SW480 (cell line): ENCODE results near the gene ARHGEF16.

Experiments used
- DNase-seq: peaks from one replicate; pipeline ENCODE4 v3.0.0-alpha.2; 2016; ENCODE audit warnings: low spot score

ARHGEF16 gene

DNA sequence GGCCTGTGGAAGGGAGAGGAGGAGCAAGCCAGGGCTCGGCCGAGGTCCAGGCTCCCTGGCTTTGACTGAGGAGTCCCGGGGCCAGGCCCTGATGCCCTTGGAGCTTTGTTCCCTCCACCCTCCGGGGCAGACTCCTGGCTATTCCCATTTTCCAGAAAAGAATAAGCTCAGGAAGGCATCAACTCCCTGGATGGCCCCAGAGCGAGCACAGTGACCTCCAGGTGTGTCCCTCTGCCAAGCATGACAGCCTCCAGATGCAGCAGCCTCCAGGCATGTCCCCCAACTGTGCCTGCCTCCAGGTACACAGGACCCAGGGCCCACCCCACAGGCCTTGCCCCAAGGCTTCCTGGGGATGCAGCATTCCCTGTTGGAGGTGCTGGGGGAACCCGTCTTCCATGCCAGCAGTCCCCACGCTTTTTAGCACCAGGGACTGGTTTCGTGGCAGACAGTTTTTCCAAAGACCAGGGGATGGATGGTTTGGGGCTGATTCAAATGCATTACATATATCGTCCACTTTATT, 15.7 kb upstream of the ARHGEF16 start:
- no peak for DNase-seq

DNA sequence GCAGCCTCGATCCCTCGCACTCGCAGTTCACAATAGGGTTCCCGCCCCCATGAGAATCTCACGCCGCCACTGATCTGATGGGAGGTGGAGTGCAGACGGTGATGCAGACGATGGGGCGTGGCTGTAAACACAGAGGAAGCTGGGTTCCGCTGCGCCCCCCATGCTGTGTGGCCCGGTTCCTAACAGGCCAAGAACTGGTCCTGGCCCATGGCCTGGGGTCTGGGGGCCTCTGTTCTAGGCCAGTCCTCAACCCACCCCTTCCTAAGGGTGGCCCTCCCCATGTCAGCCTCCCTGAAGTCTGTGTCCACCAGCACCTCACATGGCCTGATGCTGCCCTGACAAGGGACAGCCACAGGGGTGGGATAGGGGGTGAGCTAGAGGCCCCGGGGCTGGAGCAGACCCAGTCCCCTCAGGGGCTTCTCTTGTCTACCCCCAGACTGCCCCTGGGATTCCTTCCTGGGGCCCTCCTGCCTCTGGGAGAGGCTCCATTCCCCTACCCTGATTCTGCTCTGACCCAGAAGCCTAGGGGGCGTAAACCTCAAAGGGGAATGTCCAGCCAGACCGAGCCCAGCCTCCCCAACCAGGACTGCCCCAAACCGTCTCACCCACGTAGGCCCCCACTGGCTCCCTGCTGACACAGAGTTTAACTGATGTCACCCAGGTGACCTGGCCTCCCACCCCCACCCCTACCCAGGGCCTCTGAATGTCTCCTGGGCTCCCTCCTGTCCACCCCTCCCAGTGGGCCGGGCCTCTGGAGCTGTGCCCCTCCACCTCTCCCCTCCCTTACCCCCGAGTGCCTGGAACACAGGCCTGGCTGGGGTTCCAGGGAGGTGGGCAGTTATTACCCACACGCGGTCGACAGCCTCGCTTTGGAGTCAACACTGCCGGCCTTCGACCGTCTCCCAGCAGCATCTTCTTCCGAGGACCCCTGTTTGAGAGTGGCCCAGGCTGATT, 14.8 kb upstream of the ARHGEF16 start:
- DNase-seq, result no peak

DNA sequence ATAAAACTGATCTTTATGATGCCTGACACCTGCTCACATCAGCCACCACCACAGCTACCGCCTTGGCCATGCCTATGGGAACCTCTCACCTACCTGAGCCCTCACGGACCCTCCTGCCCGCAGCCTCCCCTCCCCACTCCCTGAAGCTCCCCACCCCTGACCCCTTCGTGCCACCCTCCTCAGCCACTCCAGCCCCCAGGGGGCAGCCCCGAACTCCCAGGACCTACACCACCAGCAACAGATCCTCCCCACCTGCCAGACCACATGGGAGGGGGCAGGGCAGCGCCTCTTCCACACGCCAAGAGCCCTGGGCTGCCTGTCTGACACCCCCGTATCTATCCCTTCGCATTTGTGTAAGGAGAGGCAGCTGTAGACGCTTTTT, 14.2 kb upstream of the ARHGEF16 start:
- no peak for DNase-seq

DNA sequence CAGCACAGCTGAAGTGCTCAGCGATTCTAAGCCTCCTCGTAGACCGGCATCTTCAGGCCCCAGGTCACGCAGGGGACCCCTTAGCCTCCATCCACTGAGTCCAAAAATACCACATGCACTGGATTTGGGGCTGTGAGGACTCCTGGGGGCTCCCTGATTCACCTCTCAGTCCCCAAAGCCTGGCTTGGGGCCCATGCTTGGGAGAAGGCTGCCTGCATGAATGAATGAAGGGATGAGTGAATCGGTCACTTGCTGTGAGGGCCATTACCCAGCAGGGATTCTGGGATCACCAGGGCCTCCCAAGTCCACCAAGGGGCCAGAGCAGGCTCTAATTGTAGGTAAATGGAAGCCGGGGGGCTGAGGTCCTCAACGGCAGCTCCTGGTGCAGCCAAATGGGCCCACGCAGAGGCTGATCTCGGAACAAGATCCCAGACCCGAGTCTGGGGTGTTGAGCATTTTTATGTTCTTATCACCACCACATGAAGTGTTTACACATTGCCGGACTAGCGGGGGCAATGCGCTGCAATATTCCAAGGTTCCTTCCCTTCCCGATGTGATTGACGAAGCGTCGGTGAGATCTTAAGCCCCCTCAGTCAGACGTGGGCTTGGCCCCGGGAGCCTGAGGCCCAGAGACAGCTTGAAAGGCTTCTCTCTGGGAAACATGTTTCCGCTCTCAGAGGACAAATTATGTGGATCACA, 13.6 kb upstream of the ARHGEF16 start:
- no peak for DNase-seq

DNA sequence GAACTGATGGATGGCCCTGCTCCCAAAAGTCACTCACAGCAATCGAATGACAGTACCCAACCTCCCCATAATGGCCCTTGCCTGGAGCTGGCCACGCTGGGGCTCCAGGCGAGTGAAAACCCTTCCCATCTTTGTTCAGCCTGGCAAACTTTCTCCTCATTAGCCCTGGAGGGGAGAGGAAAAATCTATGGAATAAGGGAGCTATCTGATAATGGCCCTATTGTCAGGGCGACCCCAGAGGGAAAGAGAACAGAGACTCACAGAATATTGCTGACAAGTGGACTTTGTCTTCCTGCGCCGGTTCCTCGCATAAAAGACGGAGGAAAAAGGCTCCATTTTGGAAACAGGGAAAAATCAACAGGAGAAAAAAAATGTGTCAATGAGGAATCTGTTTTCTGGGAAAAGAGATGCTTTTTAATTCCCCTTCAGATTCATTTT, 13.0 kb upstream of the ARHGEF16 start:
- no peak for DNase-seq

DNA sequence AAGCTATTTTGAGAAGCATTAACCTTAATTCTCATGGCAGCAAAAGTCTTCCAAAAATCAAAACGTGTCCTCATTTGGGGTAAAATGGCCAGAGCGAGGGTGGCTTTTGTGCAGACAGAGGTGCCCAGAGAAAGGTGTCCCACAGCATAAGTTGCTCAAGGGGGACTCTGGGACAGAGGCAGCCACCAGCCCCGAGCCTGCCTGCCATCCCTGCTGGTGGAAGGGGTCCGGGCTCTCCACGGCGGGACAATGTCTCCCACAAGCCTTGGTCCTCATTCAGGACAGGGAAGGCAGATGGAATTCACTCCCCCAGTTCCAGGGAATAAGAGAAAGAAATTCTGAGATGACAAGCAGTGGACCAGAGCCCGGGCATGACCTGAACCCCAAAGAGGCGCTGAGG, 12.6 kb upstream of the ARHGEF16 start:
- DNase-seq, result no peak

DNA sequence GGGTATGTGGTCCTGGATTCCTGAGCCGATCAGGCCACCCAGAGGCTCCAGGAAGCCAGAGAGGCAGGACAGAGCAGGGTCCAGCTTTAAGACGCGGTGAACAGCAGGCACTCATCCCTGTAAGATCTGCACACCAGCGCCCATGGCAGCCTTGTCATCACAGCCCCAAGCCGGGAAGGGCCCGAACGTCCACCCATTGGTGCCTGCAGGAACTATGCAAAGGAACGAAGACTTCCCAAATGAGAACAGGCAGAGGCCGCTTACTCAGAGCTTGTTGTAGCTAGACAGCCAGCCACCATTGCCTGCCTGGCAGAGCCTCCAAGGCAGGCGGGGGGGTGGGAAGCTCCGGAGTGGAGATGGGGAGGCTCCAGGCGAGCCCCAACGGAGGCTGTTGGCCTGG, 12.1 kb upstream of the ARHGEF16 start:
- no peak for DNase-seq

DNA sequence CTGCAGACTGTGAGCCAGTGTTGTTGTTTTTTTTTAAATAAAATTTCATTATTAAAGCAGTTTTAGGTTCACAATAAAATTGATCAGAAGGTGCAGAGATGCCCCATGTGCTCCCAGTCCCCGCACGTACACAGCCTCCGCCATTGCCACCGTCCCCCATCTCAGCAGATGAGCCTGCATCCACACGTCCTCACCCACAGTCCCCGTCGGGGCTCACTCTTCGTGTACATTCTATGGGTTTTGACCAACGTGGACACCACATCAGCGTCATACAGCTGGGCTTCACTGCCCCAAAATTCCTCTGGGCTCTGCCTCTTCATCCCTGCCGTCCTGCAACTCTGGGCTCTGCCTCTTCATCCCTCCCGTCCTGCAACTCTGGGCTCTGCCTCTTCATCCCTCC, 11.6 kb upstream of the ARHGEF16 start:
- no peak for DNase-seq

DNA sequence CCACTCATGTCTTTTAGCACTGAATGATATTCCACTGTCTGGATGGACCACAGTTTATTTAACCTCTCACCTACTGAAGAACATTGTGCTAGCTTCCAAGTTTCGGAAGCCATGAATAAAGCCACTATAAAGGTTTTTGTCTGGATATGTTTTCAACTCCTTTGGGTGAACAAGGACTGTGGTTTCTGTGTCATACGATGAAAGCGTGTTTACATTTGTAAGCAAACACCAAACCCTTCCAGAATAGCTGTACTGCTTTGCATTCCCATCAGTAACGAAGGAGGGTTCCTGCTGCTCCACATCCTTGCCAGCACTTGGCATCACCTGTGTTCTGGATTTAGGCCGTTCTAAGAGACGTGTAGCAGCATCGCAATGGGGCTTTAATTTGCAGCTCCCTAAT, 10.7 kb upstream of the ARHGEF16 start:
- peak; percentile 84 for DNase-seq

DNA sequence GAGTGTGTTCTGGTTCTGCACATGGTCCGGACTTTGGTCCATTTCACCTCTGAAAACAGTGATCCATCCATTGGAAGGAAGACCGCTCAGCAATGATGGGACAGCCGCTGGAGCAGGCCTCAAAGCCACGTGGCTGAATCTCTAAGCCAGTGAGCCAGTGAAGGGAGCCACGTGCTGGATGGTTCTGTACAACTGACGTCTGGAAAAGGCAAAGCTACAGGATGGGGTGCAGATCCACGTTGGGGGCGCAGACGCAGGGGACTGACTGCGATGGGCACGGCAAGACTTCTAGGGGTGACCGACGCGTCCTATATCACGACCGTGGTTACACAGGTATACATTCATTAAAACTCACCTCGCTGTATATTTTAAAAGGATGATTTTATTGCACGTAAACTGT, 10.2 kb upstream of the ARHGEF16 start:
- DNase-seq, result no peak

DNA sequence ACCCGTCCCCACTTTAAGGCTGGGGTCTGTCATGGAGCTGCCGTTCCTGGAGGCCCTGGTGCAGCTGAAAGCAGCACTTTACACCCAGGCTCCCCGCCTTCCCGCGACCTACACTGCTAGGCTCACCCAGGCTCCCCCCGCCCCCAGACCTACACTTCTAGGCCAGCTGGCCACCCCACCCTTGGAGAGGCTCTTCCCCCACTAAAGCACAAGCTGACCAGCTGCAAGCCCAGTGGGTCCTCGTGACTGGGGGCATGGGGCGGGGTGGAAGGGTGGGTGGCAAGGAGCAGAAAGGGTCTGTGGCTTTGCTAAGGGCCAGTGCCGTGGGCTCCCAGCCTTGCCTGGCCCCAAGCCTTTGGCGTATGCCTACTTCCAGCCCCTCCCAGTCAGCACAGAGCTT, 9.7 kb upstream of the ARHGEF16 start:
- no peak for DNase-seq

DNA sequence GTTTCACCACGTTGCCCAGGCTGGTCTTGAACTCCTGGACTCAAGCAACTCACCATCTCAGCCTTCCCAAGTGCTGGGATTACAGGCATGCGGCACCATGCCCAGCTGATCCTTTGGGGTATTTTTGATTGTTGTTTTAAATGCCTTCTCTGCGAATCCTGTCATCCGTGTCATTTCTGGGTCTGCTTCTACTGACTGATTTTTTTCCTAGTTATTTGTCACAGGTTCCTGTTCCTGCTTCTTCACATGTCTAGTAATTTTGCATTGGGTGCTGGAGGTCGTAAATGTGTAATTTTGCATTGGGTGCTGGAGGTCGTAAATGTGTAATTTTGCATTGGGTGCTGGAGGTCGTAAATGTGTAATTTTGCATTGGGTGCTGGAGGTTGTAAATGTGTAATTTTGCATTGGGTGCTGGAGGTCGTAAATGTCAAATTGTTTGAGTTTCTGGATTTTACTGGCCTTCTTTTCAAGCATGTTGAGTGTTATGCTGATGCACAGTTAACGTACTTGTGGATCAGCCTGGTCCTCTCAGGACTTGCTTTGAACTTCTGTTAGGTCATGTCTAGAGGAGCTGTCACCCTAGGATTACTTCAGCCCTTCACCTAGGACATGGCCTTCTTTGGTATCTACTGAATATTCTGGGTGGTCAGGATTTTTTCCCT, 4.1 kb upstream of the ARHGEF16 start:
- DNase-seq, result no peak

DNA sequence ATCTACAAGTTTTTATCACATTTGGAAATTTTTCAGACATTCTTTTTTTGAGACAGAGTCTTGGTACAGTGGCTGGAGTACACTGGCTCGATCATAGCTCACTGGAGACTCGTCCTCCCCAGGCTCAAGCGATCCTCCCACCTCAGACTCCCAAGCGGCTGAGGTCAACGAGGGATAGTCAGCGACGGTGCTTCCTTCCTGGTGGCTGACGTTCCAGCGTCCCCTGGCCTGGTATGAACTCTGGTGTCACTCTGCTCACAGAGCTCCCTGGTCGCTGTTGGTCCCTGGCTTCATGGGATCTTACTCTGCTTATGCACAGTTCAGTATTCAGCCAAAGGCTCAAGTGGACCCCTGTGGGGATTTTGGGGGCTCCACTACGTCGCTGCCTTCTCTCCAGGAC, 3.5 kb upstream of the ARHGEF16 start:
- DNase-seq, result no peak

DNA sequence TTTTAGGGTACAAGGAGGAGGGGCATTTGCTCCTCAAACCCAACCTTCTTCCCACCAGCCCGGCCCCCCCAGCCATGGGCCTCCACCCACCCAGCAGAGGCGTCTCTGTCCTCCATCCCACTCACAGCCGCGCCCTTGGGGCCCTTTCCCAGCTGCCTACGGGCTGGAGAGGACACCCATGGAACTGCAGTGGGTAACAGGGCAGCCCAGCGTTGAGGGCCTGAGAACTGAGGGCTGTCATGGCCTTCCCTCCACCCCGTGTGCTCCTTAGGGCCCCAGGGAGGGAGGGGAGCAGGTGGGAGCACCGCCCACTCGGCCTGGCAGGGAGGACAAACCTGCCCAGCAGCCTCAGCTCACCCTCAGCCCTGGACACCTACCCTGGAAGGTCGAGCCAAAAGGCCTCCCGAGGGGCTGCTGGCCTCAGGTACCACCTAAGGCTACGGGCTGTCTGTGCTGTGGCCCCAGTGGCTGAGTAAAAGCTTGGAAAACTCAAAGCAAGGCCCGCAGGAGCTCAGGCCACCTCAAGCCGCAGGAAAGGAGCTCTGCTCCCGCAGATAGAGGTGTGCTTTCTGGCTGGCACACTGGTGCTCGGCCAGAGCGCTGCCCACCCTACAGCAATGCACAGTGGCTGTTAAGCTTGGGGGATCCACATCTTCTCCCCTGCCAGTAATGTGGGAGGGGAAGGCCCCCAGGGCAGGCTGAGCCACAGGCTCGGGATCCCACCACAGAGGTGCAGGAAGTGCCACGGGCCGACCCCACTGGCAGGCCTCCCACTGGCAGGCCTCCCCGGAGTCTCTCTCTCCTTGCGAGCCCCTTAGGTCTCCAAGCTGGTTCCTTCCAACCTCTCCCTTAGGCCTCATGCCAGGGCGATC, 2.2 kb upstream of the ARHGEF16 start:
- no peak for DNase-seq

DNA sequence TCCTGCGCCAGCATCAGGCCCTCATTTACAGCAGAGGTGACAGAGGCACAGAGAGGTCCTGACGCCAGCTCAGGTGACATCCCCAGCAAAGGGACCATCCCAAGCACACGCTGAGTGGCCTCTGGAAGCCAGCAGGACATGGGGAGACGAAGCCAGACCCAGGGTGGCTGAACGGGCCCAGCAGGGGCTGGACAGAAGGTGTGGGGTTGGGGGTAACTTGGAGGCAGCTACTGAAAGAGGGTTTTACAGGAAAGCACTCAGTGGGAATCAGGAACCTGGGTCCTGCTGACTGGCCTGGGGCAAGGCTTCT, 1.6 kb upstream of the ARHGEF16 start:
- DNase-seq, result no peak

DNA sequence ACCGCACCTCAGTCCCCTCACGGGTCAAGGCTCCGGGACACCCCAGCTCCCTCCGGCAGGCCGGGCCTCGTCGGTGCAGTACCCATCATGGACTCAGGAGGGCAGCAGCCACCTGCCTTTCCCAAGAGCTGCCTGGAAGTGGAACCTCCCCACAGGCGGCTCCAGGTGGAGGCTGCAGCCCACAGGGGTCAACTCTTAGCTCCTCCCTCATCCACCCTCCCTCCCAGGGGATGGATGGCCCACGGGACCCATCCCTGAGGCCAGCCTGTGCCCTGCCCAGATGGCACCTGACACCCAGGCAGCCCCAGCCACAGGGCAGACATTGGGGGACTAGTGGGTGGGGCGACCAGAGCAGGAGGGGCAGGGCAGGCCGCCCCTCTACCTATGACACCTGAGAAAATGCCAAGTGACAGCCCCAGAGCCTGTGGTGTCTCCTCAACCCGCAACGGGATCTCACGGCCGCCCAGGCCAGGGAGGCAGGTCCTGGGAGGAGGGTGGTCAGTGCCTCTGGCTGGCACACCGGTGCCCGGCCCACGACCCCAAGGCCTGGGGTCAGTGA, 1.2 kb upstream of the ARHGEF16 start:
- DNase-seq, result peak; percentile 80

DNA sequence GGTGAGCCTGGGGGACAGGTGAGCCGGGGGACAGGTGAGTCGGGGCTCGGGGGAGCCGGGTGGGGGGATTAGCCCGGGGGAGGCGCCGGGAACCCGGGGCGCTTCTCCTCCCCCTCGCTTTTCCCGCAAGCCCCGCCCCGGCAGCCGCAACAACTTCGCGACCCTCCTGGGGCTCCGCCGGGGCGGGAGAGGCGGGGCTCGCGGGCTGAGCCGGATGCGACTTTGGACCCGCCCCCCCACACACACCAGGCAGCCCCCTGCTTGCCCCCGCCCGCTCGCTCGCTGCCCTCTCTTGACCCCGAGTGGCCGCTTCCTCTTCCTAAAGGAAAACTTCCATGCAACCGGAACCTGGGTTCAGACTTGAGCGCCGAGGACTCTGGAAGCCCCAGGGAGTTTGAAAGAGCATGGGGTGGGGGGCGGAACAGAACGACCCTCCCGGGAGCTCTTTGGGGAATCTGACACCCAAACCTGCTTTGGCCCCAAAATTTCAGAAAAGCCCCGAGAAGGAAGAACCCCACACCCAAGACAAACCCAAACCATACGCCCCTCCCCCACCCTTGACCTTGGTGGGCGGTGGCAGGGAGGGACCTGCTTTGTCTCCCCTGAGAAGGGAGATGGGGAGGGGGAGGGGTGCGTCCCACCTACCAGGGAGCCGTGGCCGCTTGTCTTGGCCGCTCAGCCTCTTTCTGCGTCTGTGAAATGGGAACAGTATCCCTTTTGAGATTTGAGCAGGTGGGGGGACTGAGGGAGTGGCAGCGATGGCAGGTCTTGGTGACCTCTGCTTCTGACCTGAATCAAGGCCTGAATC, 550 bp downstream of the ARHGEF16 start:
- peak; percentile 72 for DNase-seq

DNA sequence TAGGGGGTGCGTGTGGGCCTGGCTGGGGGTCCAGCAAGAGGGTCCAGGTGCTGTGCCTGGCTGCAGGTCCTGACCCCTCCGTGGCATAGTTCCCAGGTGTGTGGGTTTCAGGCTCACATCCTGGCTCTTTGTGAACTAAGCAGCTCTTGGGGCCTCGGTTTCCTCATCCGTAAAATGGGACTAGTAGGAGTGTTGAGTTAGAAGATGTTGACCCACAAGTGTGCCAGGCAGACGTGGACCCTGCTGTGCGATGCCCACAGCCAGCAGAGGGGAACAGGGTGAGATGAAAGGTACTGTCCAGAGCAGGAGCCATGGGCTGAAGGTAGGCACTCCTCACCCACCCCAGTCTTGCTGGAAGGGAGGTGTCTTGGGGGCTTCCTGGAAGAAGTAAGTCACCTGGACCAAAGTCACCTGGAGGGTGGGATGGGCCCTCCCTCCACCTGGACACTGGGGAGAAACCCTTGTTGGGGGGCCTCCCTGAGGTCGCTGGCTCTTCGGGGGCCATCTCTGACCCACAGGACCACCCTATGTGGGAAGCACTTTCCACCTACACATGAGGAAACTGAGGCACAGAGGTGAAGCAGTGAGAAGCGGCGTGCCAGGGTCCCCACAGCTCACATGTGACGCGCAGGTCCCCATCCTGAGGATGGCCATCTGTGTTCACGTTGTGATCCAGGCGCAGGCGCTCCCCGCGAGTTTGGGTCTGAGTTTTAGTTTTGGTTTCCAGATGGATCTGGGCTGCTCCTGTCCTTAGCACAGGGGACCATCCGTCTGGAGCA, 1.4 kb downstream of the ARHGEF16 start:
- no peak for DNase-seq

DNA sequence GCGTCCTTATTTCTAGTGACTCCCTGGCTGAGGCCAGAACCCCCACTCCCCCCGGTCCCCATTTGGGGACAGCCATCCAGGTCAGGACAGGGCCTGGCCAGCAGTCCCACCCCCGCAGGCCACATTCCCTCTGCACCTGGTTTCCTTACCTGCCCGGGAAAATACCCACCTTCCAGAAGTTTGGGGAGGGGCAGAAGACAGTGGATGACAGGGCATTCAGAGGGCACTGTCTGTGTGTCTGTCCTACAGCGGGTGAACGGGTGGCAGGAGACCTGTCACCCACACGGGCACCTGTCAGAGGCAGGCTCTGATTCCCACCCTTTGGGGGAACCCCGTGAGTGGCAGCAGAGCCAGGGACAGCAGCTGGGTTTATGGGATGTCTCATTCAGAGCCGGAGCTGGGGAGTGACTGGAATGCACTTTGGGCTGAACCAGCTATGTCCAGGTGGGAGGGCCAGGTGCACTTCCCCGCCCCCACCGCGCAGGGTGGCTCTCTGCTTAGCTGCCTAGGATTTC, 2.0 kb downstream of the ARHGEF16 start:
- DNase-seq, result peak; percentile 74
